ENCODE results near the gene ACE2. TPM values are rescaled to one million over a fixed set of nuclear protein-coding genes. Genes with fewer than 3 reads are reported as not detected.

The ACE2 gene
- total RNA-seq, 1 experiment from 2014 or later, result not detected

DNA sequence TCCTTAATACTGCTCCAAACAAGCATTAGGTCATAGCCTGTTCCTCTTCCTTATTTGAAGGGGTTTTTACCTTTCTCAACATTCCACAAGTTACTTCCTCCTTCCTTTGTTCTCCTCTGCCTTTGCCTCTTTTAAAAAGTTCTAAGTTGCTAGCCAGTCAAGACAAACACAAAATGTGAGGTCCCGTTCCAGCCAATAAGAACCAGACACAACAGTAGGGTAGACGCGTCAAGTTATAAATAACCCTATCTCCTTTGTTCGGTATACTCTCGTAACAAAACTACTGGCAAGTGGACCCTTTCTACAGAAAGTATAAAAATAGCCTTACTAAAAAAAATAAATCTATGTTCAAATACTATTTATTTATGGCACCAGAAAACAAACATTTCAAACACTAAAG, 6.3 kb upstream of the ACE2 start:
- Histone ChIP-seq H4K5ac (ENCODE audit: insufficient read length, low read depth, low read length) (no peak overlapping the region), H2BK12ac (ENCODE audit: insufficient read length, low read depth, low read length) (no peak overlapping the region), H3K9me3 (ENCODE audit: control insufficient read depth, low read depth, low read length) (no peaks in the 10 kb centered on the region), H3T11ph (ENCODE audit: low read length) (no peak overlapping the region), H2BK120ac (ENCODE audit: low read depth, low read length, poor library complexity, severe bottlenecking) (no peak overlapping the region), H4K20me1 (ENCODE audit: control insufficient read depth, insufficient read depth, insufficient read length) (no peaks in the 10 kb centered on the region), H2AFZ (ENCODE audit: low read length) (no peak overlapping the region), H3K18ac (ENCODE audit: insufficient read length, low read depth, low read length) (no peak overlapping the region), H3K4me2 (ENCODE audit: insufficient read depth, insufficient read length, low read length) (no peak overlapping the region), H3K4ac (ENCODE audit: low read depth, low read length) (no peak overlapping the region), H3K27ac (ENCODE audit: insufficient read length, low read depth, low read length) (no peak overlapping the region), H2BK5ac (ENCODE audit: insufficient read length, low read length) (no peak overlapping the region), H3K14ac (ENCODE audit: insufficient read depth, low read length) (no peak overlapping the region), H3K56ac (ENCODE audit: insufficient read length, low read depth, low read length) (no peak overlapping the region), H2BK20ac (ENCODE audit: low read depth, low read length, poor library complexity, severe bottlenecking) (no peak overlapping the region), H2AK5ac (ENCODE audit: insufficient read length, low read length) (no peak overlapping the region), H4K91ac (ENCODE audit: insufficient read length, low read depth, low read length) (no peak overlapping the region), H3K79me2 (ENCODE audit: insufficient read depth, low read length) (no peaks in the 10 kb centered on the region), H3K79me1 (ENCODE audit: insufficient read depth, low read depth, low read length, poor library complexity, severe bottlenecking) (no peaks in the 10 kb centered on the region), H3K4me1 (ENCODE audit: insufficient read depth, low read length) (no peaks in the 10 kb centered on the region; the same call in 1 of the 2 replicates), H3K23me2 (ENCODE audit: insufficient read length, low read depth, low read length, poor library complexity, severe bottlenecking) (no peaks in the 10 kb centered on the region), H3K27me3 (ENCODE audit: insufficient read depth, low read length) (no peaks in the 10 kb centered on the region), H3K23ac (ENCODE audit: insufficient read length, low read depth, low read length) (no peak overlapping the region), H4K8ac (replicated peaks; ENCODE audit: insufficient read length, low read depth, low read length) (no peak overlapping the region), H2BK15ac (ENCODE audit: low read depth, low read length) (no peak overlapping the region), H3K9ac (ENCODE audit: extremely low read depth, insufficient read length, low read length) (no peak overlapping the region)
- Mint-ChIP-seq H3K9me3 (no peaks in the 10 kb centered on the region), H3K4me1 (peaks cover 3 to 4% of the 10 kb centered on the region in 2 experiments; a peak in 2 of 4 replicates), H3K36me3 (ENCODE audit: insufficient read depth in 1 of 3, low read depth in 3 of 3) (peaks cover 0 to 1% (median 0%) of the 10 kb centered on the region in 3 experiments; a peak in 1 of 7 replicates), H3K27me3 (ENCODE audit: low read depth) (no peaks in the 10 kb centered on the region), H3K27ac (no peak overlapping the region), H3K4me3 (no peak overlapping the region)
- TF ChIP-seq, protein P1, sequence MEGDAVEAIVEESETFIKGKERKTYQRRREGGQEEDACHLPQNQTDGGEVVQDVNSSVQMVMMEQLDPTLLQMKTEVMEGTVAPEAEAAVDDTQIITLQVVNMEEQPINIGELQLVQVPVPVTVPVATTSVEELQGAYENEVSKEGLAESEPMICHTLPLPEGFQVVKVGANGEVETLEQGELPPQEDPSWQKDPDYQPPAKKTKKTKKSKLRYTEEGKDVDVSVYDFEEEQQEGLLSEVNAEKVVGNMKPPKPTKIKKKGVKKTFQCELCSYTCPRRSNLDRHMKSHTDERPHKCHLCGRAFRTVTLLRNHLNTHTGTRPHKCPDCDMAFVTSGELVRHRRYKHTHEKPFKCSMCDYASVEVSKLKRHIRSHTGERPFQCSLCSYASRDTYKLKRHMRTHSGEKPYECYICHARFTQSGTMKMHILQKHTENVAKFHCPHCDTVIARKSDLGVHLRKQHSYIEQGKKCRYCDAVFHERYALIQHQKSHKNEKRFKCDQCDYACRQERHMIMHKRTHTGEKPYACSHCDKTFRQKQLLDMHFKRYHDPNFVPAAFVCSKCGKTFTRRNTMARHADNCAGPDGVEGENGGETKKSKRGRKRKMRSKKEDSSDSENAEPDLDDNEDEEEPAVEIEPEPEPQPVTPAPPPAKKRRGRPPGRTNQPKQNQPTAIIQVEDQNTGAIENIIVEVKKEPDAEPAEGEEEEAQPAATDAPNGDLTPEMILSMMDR (conservative IDR thresholded peaks at IDR 0.05), result no peak
- DNase-seq, result no peak
- no CpG with 5 or more reads among the region's 5 CpGs for WGBS (ENCODE audit: extremely low coverage, insufficient read length, low lambda C conversion rate)

Data from H9 (cell line).